Measurements from ENCODE around the gene FEN1.

GRCh38 chr11:61803889-61804647 is 11.4 kb downstream of the FEN1 start:
- TF ChIP-seq POLR2A (IDR thresholded peaks at IDR 0.05; ENCODE audit: low read depth) (no peak), CTCF (IDR thresholded peaks at IDR 0.05) (no peak), POLR2AphosphoS5 (IDR thresholded peaks at IDR 0.05) (no peak)

Measured in esophagus muscularis mucosa (tissue), 3 donors.